ENCODE data around the gene SH2D7.

Gene SH2D7

GRCh38 chr15:78092261-78093041, at the start of gene SH2D7:
TSS of gene SH2D7 (plus strand) at chr15:78092561. CDS start at chr15:78092585, 24 bp downstream.
- Mint-ChIP-seq H3K27me3 (no peaks in the 10 kb centered on the region), H3K9me3 (no peaks in the 10 kb centered on the region), H3K4me1 (peaks cover 11 to 15% of the 10 kb centered on the region in 2 donors), H3K27ac (no peak within 1 kb of the TSS), H3K36me3 (no peaks in the 10 kb centered on the region), H3K4me3 (no peak within 1 kb of the TSS)
- DNase-seq (no peak), ATAC-seq (replicated peaks) (no peak)

- H3K36me3 Mint-ChIP-seq = peaks cover 9 to 42% of the 10 kb centered on the region in 2 donors
- H3K27ac Mint-ChIP-seq = no peak overlapping the region
- H3K9me3 Mint-ChIP-seq = no peaks in the 10 kb centered on the region
- H3K4me1 Mint-ChIP-seq = peaks cover 20 to 28% of the 10 kb centered on the region in 2 donors
- H3K27me3 Mint-ChIP-seq = no peaks in the 10 kb centered on the region
- ATAC-seq (replicated peaks) = no peak
- H3K4me3 Mint-ChIP-seq = no peak overlapping the region
- no peak for DNase-seq
These were observed 47.8 kb upstream of the SH2D7 start for GRCh38 chr15:78044407-78045155.

GRCh38 chr15:78045189-78045588, 47.2 kb upstream of the SH2D7 start:
- no peak for ATAC-seq (replicated peaks)
- no peak overlapping the region for H3K4me3 Mint-ChIP-seq
- no peaks in the 10 kb centered on the region for H3K9me3 Mint-ChIP-seq
- H3K27ac Mint-ChIP-seq = no peak overlapping the region
- no peak for DNase-seq
- peaks cover 26 to 33% of the 10 kb centered on the region in 2 donors for H3K4me1 Mint-ChIP-seq
- H3K36me3 Mint-ChIP-seq = peaks cover 7 to 38% of the 10 kb centered on the region in 2 donors
- H3K27me3 Mint-ChIP-seq = no peaks in the 10 kb centered on the region

GRCh38 chr15:78046796-78047341, 45.5 kb upstream of the SH2D7 start:
- peaks cover 4 to 34% of the 10 kb centered on the region in 2 donors for H3K36me3 Mint-ChIP-seq
- no peaks in the 10 kb centered on the region for H3K27me3 Mint-ChIP-seq
- DNase-seq (no peak), ATAC-seq (replicated peaks) (peak in 1 of 2 donors; percentile 64)
- H3K27ac Mint-ChIP-seq = no peak overlapping the region
- no peaks in the 10 kb centered on the region for H3K9me3 Mint-ChIP-seq
- H3K4me3 Mint-ChIP-seq = no peak overlapping the region
- H3K4me1 Mint-ChIP-seq = peaks cover 30 to 45% of the 10 kb centered on the region in 2 donors

- Mint-ChIP-seq H3K27ac (no peak overlapping the region), H3K36me3 (peaks cover 9 to 36% of the 10 kb centered on the region in 2 donors)
These were observed 44.4 kb upstream of the SH2D7 start for GRCh38 chr15:78047761-78048627.

GRCh38 chr15:78048628-78048920, 43.8 kb upstream of the SH2D7 start:
- H3K36me3 Mint-ChIP-seq = peaks cover 6 to 35% of the 10 kb centered on the region in 2 donors
- DNase-seq = no peak
- no peak overlapping the region for H3K27ac Mint-ChIP-seq
- H3K4me1 Mint-ChIP-seq = peaks cover 39 to 61% of the 10 kb centered on the region in 2 donors
- no peak overlapping the region for H3K4me3 Mint-ChIP-seq
- no peaks in the 10 kb centered on the region for H3K9me3 Mint-ChIP-seq
- H3K27me3 Mint-ChIP-seq = no peaks in the 10 kb centered on the region
- ATAC-seq (replicated peaks) = no peak

More at GRCh38 chr15:78047761-78048627, 44.4 kb upstream of the SH2D7 start:
- ATAC-seq (replicated peaks) (no peak), DNase-seq (no peak)
- Mint-ChIP-seq H3K9me3 (no peaks in the 10 kb centered on the region), H3K4me1 (peaks cover 39 to 56% of the 10 kb centered on the region in 2 donors), H3K4me3 (no peak overlapping the region), H3K27me3 (no peaks in the 10 kb centered on the region)

- H3K4me1 Mint-ChIP-seq = peaks cover 36 to 61% of the 10 kb centered on the region in 2 donors
- ATAC-seq (replicated peaks) = peak; percentile 87 to 94
- DNase-seq = peak; percentile 28
- H3K9me3 Mint-ChIP-seq = no peaks in the 10 kb centered on the region
- peaks cover 6 to 27% of the 10 kb centered on the region in 2 donors for H3K36me3 Mint-ChIP-seq
- no peaks in the 10 kb centered on the region for H3K27me3 Mint-ChIP-seq
- peak overlapping the region in 1 of 2 donors; percentile 30 for H3K4me3 Mint-ChIP-seq
- H3K27ac Mint-ChIP-seq = peak overlapping the region; percentile 2
These were observed 42.5 kb upstream of the SH2D7 start for GRCh38 chr15:78049691-78050440.

GRCh38 chr15:78050441-78050809, 41.9 kb upstream of the SH2D7 start:
- Mint-ChIP-seq H3K27me3 (no peaks in the 10 kb centered on the region), H3K4me3 (no peak overlapping the region), H3K4me1 (peaks cover 40 to 64% of the 10 kb centered on the region in 2 donors), H3K27ac (no peak overlapping the region), H3K9me3 (no peaks in the 10 kb centered on the region), H3K36me3 (peaks cover 5 to 23% of the 10 kb centered on the region in 2 donors)
- ATAC-seq (replicated peaks) (peak; percentile 4 to 8), DNase-seq (no peak)

- DNase-seq (no peak), ATAC-seq (replicated peaks) (no peak)
- no peak overlapping the region for H3K27ac Mint-ChIP-seq
These were observed 41.5 kb upstream of the SH2D7 start for GRCh38 chr15:78050826-78051225.

GRCh38 chr15:78051596-78051995, 40.8 kb upstream of the SH2D7 start:
- Mint-ChIP-seq H3K27me3 (no peaks in the 10 kb centered on the region), H3K9me3 (no peaks in the 10 kb centered on the region), H3K27ac (no peak overlapping the region), H3K4me1 (peaks cover 50 to 74% of the 10 kb centered on the region in 2 donors), H3K36me3 (peaks cover 5 to 23% of the 10 kb centered on the region in 2 donors), H3K4me3 (no peak overlapping the region)
- ATAC-seq (replicated peaks) (no peak), DNase-seq (no peak)

More at GRCh38 chr15:78050826-78051225, 41.5 kb upstream of the SH2D7 start:
- peaks cover 5 to 23% of the 10 kb centered on the region in 2 donors for H3K36me3 Mint-ChIP-seq
- H3K4me1 Mint-ChIP-seq = peaks cover 44 to 68% of the 10 kb centered on the region in 2 donors
- no peaks in the 10 kb centered on the region for H3K9me3 Mint-ChIP-seq
- H3K27me3 Mint-ChIP-seq = no peaks in the 10 kb centered on the region
- no peak overlapping the region for H3K4me3 Mint-ChIP-seq

GRCh38 chr15:78052001-78052401, 40.4 kb upstream of the SH2D7 start:
- H3K9me3 Mint-ChIP-seq = no peaks in the 10 kb centered on the region
- DNase-seq = no peak
- peak overlapping the region; percentile 90 for H3K27ac Mint-ChIP-seq
- H3K36me3 Mint-ChIP-seq = peaks cover 5 to 23% of the 10 kb centered on the region in 2 donors
- ATAC-seq (replicated peaks) = no peak
- H3K4me3 Mint-ChIP-seq = no peak overlapping the region
- H3K4me1 Mint-ChIP-seq = peaks cover 51 to 74% of the 10 kb centered on the region in 2 donors
- H3K27me3 Mint-ChIP-seq = no peaks in the 10 kb centered on the region

GRCh38 chr15:78052545-78052944, 39.8 kb upstream of the SH2D7 start:
- ATAC-seq (replicated peaks) (no peak), DNase-seq (no peak)
- H3K4me3 Mint-ChIP-seq = no peak overlapping the region
- H3K27ac Mint-ChIP-seq = peak overlapping the region; percentile 38
- no peaks in the 10 kb centered on the region for H3K27me3 Mint-ChIP-seq
- H3K36me3 Mint-ChIP-seq = peaks cover 5 to 22% of the 10 kb centered on the region in 2 donors
- H3K4me1 Mint-ChIP-seq = peaks cover 50 to 69% of the 10 kb centered on the region in 2 donors
- no peaks in the 10 kb centered on the region for H3K9me3 Mint-ChIP-seq

- Mint-ChIP-seq H3K36me3 (peaks cover 5 to 15% of the 10 kb centered on the region in 2 donors), H3K27me3 (no peaks in the 10 kb centered on the region), H3K27ac (no peak overlapping the region), H3K9me3 (no peaks in the 10 kb centered on the region), H3K4me1 (peaks cover 52 to 77% of the 10 kb centered on the region in 2 donors), H3K4me3 (no peak overlapping the region)
- ATAC-seq (replicated peaks) = no peak
- DNase-seq = no peak
These were observed 37.8 kb upstream of the SH2D7 start for GRCh38 chr15:78054518-78054917.

All from stimulated activated naive B cell treated with anti-CD40 and anti-IgM and Interleukin-4, amounts not matched to agents 10 μg/mL and 1 μg/mL and 100 μg/mL, for 72 hours (primary cell).